PC-9 (cell line): ENCODE measurements around the gene RNF41.

Experiments used
- CTCF ChIP-seq: fragments of 200-600 bp; sonication (generic); conservative IDR thresholded peaks from 2 replicates; pipeline ENCODE4 v1.6.1; 2017; ENCODE audit warnings: mixed run types, antibody characterized with exemption, mild to moderate bottlenecking, moderate library complexity
- EZH2 ChIP-seq: fragments of 200-600 bp; sonication (generic); IDR thresholded peaks from 2 replicates; pipeline ENCODE4 v1.8.0; 2017; ENCODE audit warnings: antibody characterized with exemption, low read depth

DNA sequence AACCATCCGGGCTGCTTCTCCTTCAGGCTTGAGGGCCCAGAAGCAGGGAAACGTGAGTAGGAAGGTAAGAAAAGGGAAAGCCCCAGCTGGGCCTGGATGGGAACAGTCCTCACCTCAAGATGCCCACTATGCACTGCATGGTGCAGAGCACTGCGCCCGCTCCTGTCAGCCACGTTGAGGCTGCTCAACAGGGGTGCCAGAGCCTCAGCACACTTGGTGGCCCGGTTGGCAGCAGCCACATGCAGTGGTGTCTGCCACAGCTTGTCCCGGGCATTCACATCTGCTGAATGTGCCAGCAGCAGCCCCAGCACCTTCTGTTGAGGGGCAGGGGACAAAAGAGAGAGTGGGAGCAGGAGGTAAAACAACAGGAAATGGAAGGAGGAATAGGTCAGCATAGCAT is 33.9 kb upstream of the RNF41 start:
- no peak for TF ChIP-seq CTCF
- no peak for TF ChIP-seq EZH2
